ENCODE data around the gene NUS1. TPM values are rescaled to one million over a fixed set of nuclear protein-coding genes. Genes with fewer than 3 reads are reported as not detected.
"Not testable (repeated sequence)": the region's sequence is repeated elsewhere in the genome, so short reads cannot be mapped to it uniquely, and the experiment has no call there.

The NUS1 gene
- total and polyA plus RNA-seq, 2 donors from 2014 or later: 21.4 to 35.8 TPM

GRCh38 chr6:117684749-117685148 is 9.5 kb downstream of the NUS1 start:
- intact Hi-C loops (cut with DNase I): no loop called here
- no peak for DNase-seq
- no peak overlapping the region for H3K27ac ChIP-seq (ENCODE audit: low read depth in 2 of 2, low read length in 2 of 2)
- TF ChIP-seq, protein P1, sequence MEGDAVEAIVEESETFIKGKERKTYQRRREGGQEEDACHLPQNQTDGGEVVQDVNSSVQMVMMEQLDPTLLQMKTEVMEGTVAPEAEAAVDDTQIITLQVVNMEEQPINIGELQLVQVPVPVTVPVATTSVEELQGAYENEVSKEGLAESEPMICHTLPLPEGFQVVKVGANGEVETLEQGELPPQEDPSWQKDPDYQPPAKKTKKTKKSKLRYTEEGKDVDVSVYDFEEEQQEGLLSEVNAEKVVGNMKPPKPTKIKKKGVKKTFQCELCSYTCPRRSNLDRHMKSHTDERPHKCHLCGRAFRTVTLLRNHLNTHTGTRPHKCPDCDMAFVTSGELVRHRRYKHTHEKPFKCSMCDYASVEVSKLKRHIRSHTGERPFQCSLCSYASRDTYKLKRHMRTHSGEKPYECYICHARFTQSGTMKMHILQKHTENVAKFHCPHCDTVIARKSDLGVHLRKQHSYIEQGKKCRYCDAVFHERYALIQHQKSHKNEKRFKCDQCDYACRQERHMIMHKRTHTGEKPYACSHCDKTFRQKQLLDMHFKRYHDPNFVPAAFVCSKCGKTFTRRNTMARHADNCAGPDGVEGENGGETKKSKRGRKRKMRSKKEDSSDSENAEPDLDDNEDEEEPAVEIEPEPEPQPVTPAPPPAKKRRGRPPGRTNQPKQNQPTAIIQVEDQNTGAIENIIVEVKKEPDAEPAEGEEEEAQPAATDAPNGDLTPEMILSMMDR (IDR thresholded peaks at IDR 0.05; ENCODE audit: borderline replicate concordance, extremely low read depth, insufficient read depth): no peak
- no peak for FAIRE-seq
- H3K9ac ChIP-seq (ENCODE audit: low read length in 3 of 3): no peak overlapping the region
- H3K4me1 ChIP-seq (ENCODE audit: control insufficient read depth in 2 of 3, insufficient read depth in 2 of 3, low read depth in 1 of 3, low read length in 3 of 3): no peaks in the 10 kb centered on the region
- no peaks in the 10 kb centered on the region for H3K27me3 ChIP-seq (ENCODE audit: control insufficient read depth, insufficient read depth, low read length)
- H3K36me3 ChIP-seq (ENCODE audit: control insufficient read depth in 2 of 3, insufficient read depth in 3 of 3, low read length in 3 of 3): no peaks in the 10 kb centered on the region
- no peak overlapping the region for H3K4me3 ChIP-seq (ENCODE audit: low read length in 3 of 3)
- H3K9me3 ChIP-seq (ENCODE audit: control insufficient read depth in 2 of 3, insufficient read depth in 1 of 3, low read length in 3 of 3): no peaks in the 10 kb centered on the region

GRCh38 chr6:117685359-117685758 is 10.1 kb downstream of the NUS1 start:
- no peaks in the 10 kb centered on the region for H3K9me3 ChIP-seq (ENCODE audit: control insufficient read depth in 2 of 3, insufficient read depth in 1 of 3, low read length in 3 of 3)
- intact Hi-C loops (cut with DNase I): no loop called here
- TF ChIP-seq, protein P1 (IDR thresholded peaks at IDR 0.05; ENCODE audit: borderline replicate concordance, extremely low read depth, insufficient read depth): no peak
- no peaks in the 10 kb centered on the region for H3K4me1 ChIP-seq (ENCODE audit: control insufficient read depth in 2 of 3, insufficient read depth in 2 of 3, low read depth in 1 of 3, low read length in 3 of 3)
- H3K9ac ChIP-seq (ENCODE audit: low read length in 3 of 3): no peak overlapping the region
- no peaks in the 10 kb centered on the region for H3K36me3 ChIP-seq (ENCODE audit: control insufficient read depth in 2 of 3, insufficient read depth in 3 of 3, low read length in 3 of 3)
- no peak overlapping the region for H3K4me3 ChIP-seq (ENCODE audit: low read length in 3 of 3)
- no peak overlapping the region for H3K27ac ChIP-seq (ENCODE audit: low read depth in 2 of 2, low read length in 2 of 2)
- no peaks in the 10 kb centered on the region for H3K27me3 ChIP-seq (ENCODE audit: control insufficient read depth, insufficient read depth, low read length)
- FAIRE-seq (no peak), DNase-seq (no peak)

GRCh38 chr6:117687021-117687648 is 11.9 kb downstream of the NUS1 start:
- Histone ChIP-seq H3K9me3 (ENCODE audit: control insufficient read depth in 2 of 3, insufficient read depth in 1 of 3, low read length in 3 of 3) (no peaks in the 10 kb centered on the region), H3K4me1 (ENCODE audit: control insufficient read depth in 2 of 3, insufficient read depth in 2 of 3, low read depth in 1 of 3, low read length in 3 of 3) (peaks cover 0 to 4% (median 0%) of the 10 kb centered on the region in 3 donors), H3K36me3 (ENCODE audit: control insufficient read depth in 2 of 3, insufficient read depth in 3 of 3, low read length in 3 of 3) (no peaks in the 10 kb centered on the region), H3K9ac (ENCODE audit: low read length in 3 of 3) (no peak overlapping the region), H3K4me3 (ENCODE audit: low read length in 3 of 3) (no peak overlapping the region), H3K27me3 (ENCODE audit: control insufficient read depth, insufficient read depth, low read length) (no peaks in the 10 kb centered on the region), H3K27ac (ENCODE audit: low read depth in 2 of 2, low read length in 2 of 2) (no peak overlapping the region)
- FAIRE-seq: no peak
- intact Hi-C loops (cut with DNase I): no loop called here
- DNase-seq: no peak
- TF ChIP-seq, protein P1 (IDR thresholded peaks at IDR 0.05; ENCODE audit: borderline replicate concordance, extremely low read depth, insufficient read depth): no peak

- H3K27me3 ChIP-seq (ENCODE audit: control insufficient read depth, insufficient read depth, low read length); H3K9me3 ChIP-seq (ENCODE audit: control insufficient read depth in 2 of 3, insufficient read depth in 1 of 3, low read length in 3 of 3); intact Hi-C loops (cut with DNase I); H3K9ac ChIP-seq (ENCODE audit: low read length in 3 of 3); H3K4me1 ChIP-seq (ENCODE audit: control insufficient read depth in 2 of 3, insufficient read depth in 2 of 3, low read depth in 1 of 3, low read length in 3 of 3); DNase-seq; H3K27ac ChIP-seq (ENCODE audit: low read depth in 2 of 2, low read length in 2 of 2); H3K4me3 ChIP-seq (ENCODE audit: low read length in 3 of 3); H3K36me3 ChIP-seq (ENCODE audit: control insufficient read depth in 2 of 3, insufficient read depth in 3 of 3, low read length in 3 of 3); FAIRE-seq: not testable (repeated sequence)
Observed at GRCh38 chr6:117689584-117689983, 14.3 kb downstream of the NUS1 start.

All from kidney (tissue), 14 donors.